GM18858 (cell line): ENCODE data around the gene GALNT17.

ENCODE experiments used
- ATAC-seq: cut with Tn5 transposase; IDR thresholded peaks from one replicate; pipeline ENCODE4 v1.9.1; 2021; ENCODE audit not compliant: unreplicated experiment

GALNT17 gene

GRCh38 chr7:71332207-71332606 is 200.3 kb downstream of the GALNT17 start:
- no peak for ATAC-seq

- no peak for ATAC-seq
Observed at GRCh38 chr7:71334541-71334940, 202.6 kb downstream of the GALNT17 start.

- ATAC-seq = no peak
Observed at GRCh38 chr7:71338866-71339265, 206.9 kb downstream of the GALNT17 start.

GRCh38 chr7:71339924-71340323 is 208.0 kb downstream of the GALNT17 start:
- no peak for ATAC-seq

GRCh38 chr7:71342202-71342601 is 210.3 kb downstream of the GALNT17 start:
- ATAC-seq = no peak

- ATAC-seq = no peak
Observed at GRCh38 chr7:71343039-71343438, 211.1 kb downstream of the GALNT17 start.

GRCh38 chr7:71343892-71344291 is 211.9 kb downstream of the GALNT17 start:
- ATAC-seq = no peak

- ATAC-seq = no peak
Observed at GRCh38 chr7:71345117-71345884, 213.4 kb downstream of the GALNT17 start.

- ATAC-seq = no peak
Observed at GRCh38 chr7:71348821-71349681, 217.1 kb downstream of the GALNT17 start.

- ATAC-seq = no peak
Observed at GRCh38 chr7:71349682-71350481, 217.9 kb downstream of the GALNT17 start.

- no peak for ATAC-seq
Observed at GRCh38 chr7:71350680-71351079, 218.7 kb downstream of the GALNT17 start.

GRCh38 chr7:71354716-71355115 is 222.8 kb downstream of the GALNT17 start:
- ATAC-seq = no peak

- no peak for ATAC-seq
Observed at GRCh38 chr7:71361451-71362032, 229.6 kb downstream of the GALNT17 start.

- ATAC-seq = no peak
Observed at GRCh38 chr7:71362240-71362639, 230.3 kb downstream of the GALNT17 start.

GRCh38 chr7:71363223-71363622 is 231.3 kb downstream of the GALNT17 start:
- ATAC-seq = no peak

GRCh38 chr7:71363627-71364026 is 231.7 kb downstream of the GALNT17 start:
- ATAC-seq = no peak

- ATAC-seq = no peak
Observed at GRCh38 chr7:71364551-71364950, 232.6 kb downstream of the GALNT17 start.

- ATAC-seq = no peak
Observed at GRCh38 chr7:71372991-71373390, 241.0 kb downstream of the GALNT17 start.

- no peak for ATAC-seq
Observed at GRCh38 chr7:71377062-71377461, 245.1 kb downstream of the GALNT17 start.

GRCh38 chr7:71377469-71377868 is 245.5 kb downstream of the GALNT17 start:
- no peak for ATAC-seq

GRCh38 chr7:71384094-71384493 is 252.2 kb downstream of the GALNT17 start:
- no peak for ATAC-seq
